H1 (cell line): Measurements from ENCODE around the gene BPIFB6. TPM values are rescaled to one million over a fixed set of nuclear protein-coding genes. Genes with fewer than 3 reads are reported as not detected.

Experiments
- ATF2 ChIP-seq: IDR thresholded peaks from 2 replicates; pipeline ENCODE4 v1.6.1; 2012; ENCODE audit warnings: low read length, inconsistent platforms
- BCL11A ChIP-seq, 2 experiments: IDR thresholded peaks; one replicate each; pipeline ENCODE4 v1.6.1; 2011; ENCODE audit warnings: low read depth in 2 of 2, low read length in 2 of 2, mild to moderate bottlenecking in 2 of 2
- HDAC2 ChIP-seq, 2 experiments: fragments of 300-600 bp in 1 of 2; sonication (generic) in 1 of 2; IDR thresholded peaks; 2 replicates each; pipeline ENCODE4 v1.6.1; 2011 to 2012; ENCODE audit warnings: low read depth in 2 of 2, low read length in 2 of 2, mild to moderate bottlenecking in 2 of 2, moderate library complexity in 2 of 2, borderline replicate concordance in 1 of 2, inconsistent platforms in 1 of 2
- HDAC6 ChIP-seq: IDR thresholded peaks from one replicate; pipeline ENCODE4 v1.7.1; 2012; ENCODE audit warnings: low read depth, mild to moderate bottlenecking, inconsistent platforms, low read length, moderate library complexity
- KDM1A ChIP-seq: fragments of 200-600, 300-600 bp; sonication (generic); IDR thresholded peaks from 2 replicates; pipeline ENCODE4 v1.7.1; 2016; ENCODE audit warnings: mild to moderate bottlenecking, low read length, borderline replicate concordance
- NRF1 ChIP-seq: IDR thresholded peaks from 2 replicates; pipeline ENCODE4 v1.6.1; 2011; ENCODE audit warnings: mild to moderate bottlenecking, low read depth, low read length, improper control_type of control experiment
- POLR2A ChIP-seq, 2 experiments: IDR thresholded peaks; 1 replicate in 1 of 2; 2 replicates in 1 of 2; pipeline ENCODE4 v1.6.1; 2011; ENCODE audit warnings: low read depth in 2 of 2, low read length in 2 of 2, mild to moderate bottlenecking in 2 of 2; ENCODE audit errors: control extremely low read depth in 1 of 2
- POU5F1 ChIP-seq: IDR thresholded peaks from 2 replicates; pipeline ENCODE4 v1.6.1; 2011; ENCODE audit warnings: low read depth, mild to moderate bottlenecking, low read length, moderate library complexity
- RXRA ChIP-seq: IDR thresholded peaks from 2 replicates; pipeline ENCODE4 v1.6.1; 2011; ENCODE audit warnings: low read depth, mild to moderate bottlenecking, low read length, moderate library complexity; ENCODE audit not compliant: insufficient read depth
- polyA plus RNA-seq, 7 experiments: library from polyadenylated mRNA; depleted of rRNA in 3 of 7; stranded (reverse) in 5 of 7; unstranded in 2 of 7; fragments of >200 nt in 5 of 7; fragments of 200-250 nt in 2 of 7; gene quantifications; 1 replicate in 5 of 7; 2 replicates in 1 of 7; 4 replicates in 1 of 7; pipeline versions ENCODE4 v1.2.1 to v1.2.3, GENCODE V29; 2011 to 2013; ENCODE audit warnings: missing spikeins in 2 of 7, mixed read lengths in 2 of 7
- total RNA-seq: library from RNA; stranded (reverse); fragmentation: NEBNext Ultra II Directional; extraction: Animal tissue kit (Norgen Biotek cat#: 25700); gene quantifications from 2 replicates; pipeline ENCODE4 v1.2.1, GENCODE V29; 2021

Gene BPIFB6
- total and polyA plus RNA-seq, 2 of the 8 experiments (the other 6 are each of a cell fraction or from before 2014, with no cell fraction given): not detected

- no peak for TF ChIP-seq HDAC2 (IDR thresholded peaks at IDR 0.05; ENCODE audit: borderline replicate concordance in 1 of 2, low read depth in 2 of 2, low read length in 2 of 2)
- no peak for TF ChIP-seq HDAC6
- TF ChIP-seq POLR2A (IDR thresholded peaks at IDR 0.05; ENCODE audit: control extremely low read depth in 1 of 2, low read depth in 2 of 2, low read length in 2 of 2): no peak
- no peak for TF ChIP-seq NRF1
- TF ChIP-seq ATF2: no peak
- no peak for TF ChIP-seq RXRA
- no peak for TF ChIP-seq KDM1A
- no peak for TF ChIP-seq BCL11A (IDR thresholded peaks at IDR 0.05; ENCODE audit: low read depth in 2 of 2, low read length in 2 of 2)
- TF ChIP-seq POU5F1: no peak
These were observed 23.8 kb upstream of the BPIFB6 start, which contains the start of gene BPIFB2 (continued) for GRCh38 chr20:33007376-33008335.
